Jurkat, Clone E6-1 (cell line): ENCODE data around the gene PALS1. TPM values are rescaled to one million over a fixed set of nuclear protein-coding genes. Genes with fewer than 3 reads are reported as not detected.

Experiments used
- DNase-seq: peaks from one replicate; pipeline ENCODE4 v3.0.0-alpha.2; 2011; ENCODE audit warnings: low read depth, low spot score
- H3K4me3 ChIP-seq: 2 replicates; pipeline ENCODE4 v1.5.1; 2011; ENCODE audit warnings: mild to moderate bottlenecking, low read length, control low read depth, moderate library complexity
- polyA plus RNA-seq: library from polyadenylated mRNA; unstranded; fragments of >200 nt; gene quantifications from one replicate; pipeline ENCODE4 v1.2.1, GENCODE V29; 2012; ENCODE audit warnings: missing spikeins; ENCODE audit not compliant: insufficient read length, insufficient read depth

Gene PALS1
- polyA plus RNA-seq: 7.7 TPM

GRCh38 chr14:67241411-67242167 lies at the start of gene PALS1:
PALS1 (plus strand) TSS chr14:67241435; CDS start chr14:67279171, 37,736 bp downstream.
- H3K4me3 ChIP-seq: peak within 1 kb of the TSS; percentile 80
- peak; percentile 31 for DNase-seq

- DNase-seq: no peak
- H3K4me3 ChIP-seq: no peak overlapping the region
These were observed 49.4 kb upstream of the PALS1 start for GRCh38 chr14:67191768-67192290.

- H3K4me3 ChIP-seq: no peak overlapping the region
- DNase-seq: no peak
These were observed 48.9 kb upstream of the PALS1 start for GRCh38 chr14:67192366-67192765.

GRCh38 chr14:67195279-67195678 lies 46.0 kb upstream of the PALS1 start:
- DNase-seq: no peak
- H3K4me3 ChIP-seq: no peak overlapping the region

- no peak overlapping the region for H3K4me3 ChIP-seq
- no peak for DNase-seq
These were observed 42.2 kb upstream of the PALS1 start for GRCh38 chr14:67199016-67199415.

- no peak overlapping the region for H3K4me3 ChIP-seq
- DNase-seq: no peak
These were observed 33.4 kb upstream of the PALS1 start for GRCh38 chr14:67207810-67208209.

GRCh38 chr14:67218126-67218525 lies 23.1 kb upstream of the PALS1 start:
- DNase-seq: no peak

GRCh38 chr14:67221248-67221981 lies 19.8 kb upstream of the PALS1 start:
- no peak for DNase-seq
- H3K4me3 ChIP-seq: no peak overlapping the region

More at GRCh38 chr14:67218126-67218525, 23.1 kb upstream of the PALS1 start:
- H3K4me3 ChIP-seq: no peak overlapping the region

- DNase-seq: no peak
- H3K4me3 ChIP-seq: no peak overlapping the region
These were observed 19.3 kb upstream of the PALS1 start for GRCh38 chr14:67221982-67222328.

- no peak for DNase-seq
- no peak overlapping the region for H3K4me3 ChIP-seq
These were observed 15.7 kb upstream of the PALS1 start for GRCh38 chr14:67225523-67225922.

- DNase-seq: no peak
- no peak overlapping the region for H3K4me3 ChIP-seq
These were observed 12.8 kb upstream of the PALS1 start for GRCh38 chr14:67228325-67228984.

GRCh38 chr14:67232066-67232465 lies 9.2 kb upstream of the PALS1 start:
- peak; percentile 83 for DNase-seq
- no peak overlapping the region for H3K4me3 ChIP-seq

GRCh38 chr14:67232621-67233020 lies 8.6 kb upstream of the PALS1 start:
- no peak for DNase-seq
- no peak overlapping the region for H3K4me3 ChIP-seq

- no peak overlapping the region for H3K4me3 ChIP-seq
- no peak for DNase-seq
These were observed 3.6 kb upstream of the PALS1 start for GRCh38 chr14:67237591-67237990.

GRCh38 chr14:67239582-67239981 lies 1.7 kb upstream of the PALS1 start:
- no peak overlapping the region for H3K4me3 ChIP-seq
- no peak for DNase-seq

- DNase-seq: peak; percentile 8
- H3K4me3 ChIP-seq: peak overlapping the region; percentile 80
These were observed 885 bp upstream of the PALS1 start for GRCh38 chr14:67240168-67240932.

GRCh38 chr14:67240978-67241410 lies 241 bp upstream of the PALS1 start:
- peak overlapping the region; percentile 80 for H3K4me3 ChIP-seq
- peak; percentile 92 for DNase-seq

- DNase-seq: no peak
- peak overlapping the region; percentile 78 for H3K4me3 ChIP-seq
These were observed 859 bp downstream of the PALS1 start for GRCh38 chr14:67242168-67242420.

GRCh38 chr14:67245104-67245503 lies 3.9 kb downstream of the PALS1 start:
- H3K4me3 ChIP-seq: no peak overlapping the region
- DNase-seq: no peak
